Ishikawa (cell line): Measurements from ENCODE around the gene TTC23L.

Experiments used
- CEBPB ChIP-seq: IDR thresholded peaks from 2 replicates; pipeline ENCODE4 v1.6.1; 2012
- CREB1 ChIP-seq: IDR thresholded peaks from 2 replicates; pipeline ENCODE4 v1.6.1; 2012; ENCODE audit warnings: low read depth
- EGR1 ChIP-seq: IDR thresholded peaks from 2 replicates; pipeline ENCODE4 v1.6.1; 2012
- EP300 ChIP-seq: IDR thresholded peaks from 2 replicates; pipeline ENCODE4 v1.6.1; 2012; ENCODE audit warnings: borderline replicate concordance
- FOXM1 ChIP-seq: IDR thresholded peaks from 2 replicates; pipeline ENCODE4 v1.6.1; 2012; ENCODE audit warnings: low read depth, borderline replicate concordance
- NFIC ChIP-seq: IDR thresholded peaks from 2 replicates; pipeline ENCODE4 v1.6.1; 2012
- RAD21 ChIP-seq: IDR thresholded peaks from 2 replicates; pipeline ENCODE4 v1.6.1; 2012; ENCODE audit warnings: low read depth
- TAF1 ChIP-seq: IDR thresholded peaks from 2 replicates; pipeline ENCODE4 v1.6.1; 2012; ENCODE audit warnings: low read depth, mild to moderate bottlenecking
- TCF12 ChIP-seq: IDR thresholded peaks from 2 replicates; pipeline ENCODE4 v1.6.1; 2012; ENCODE audit warnings: low read depth
- TEAD4 ChIP-seq: IDR thresholded peaks from 2 replicates; pipeline ENCODE4 v1.6.1; 2012
- YY1 ChIP-seq: IDR thresholded peaks from 2 replicates; pipeline ENCODE4 v1.6.1; 2012; ENCODE audit warnings: low read depth
- ZBTB7A ChIP-seq: IDR thresholded peaks from 2 replicates; pipeline ENCODE4 v1.6.1; 2012; ENCODE audit warnings: low read depth
- TF ChIP-seq, protein P1 (sequence below): IDR thresholded peaks from 2 replicates; pipeline ENCODE4 v1.6.1; 2012
- TF ChIP-seq, protein P2 (sequence below): IDR thresholded peaks from 2 replicates; pipeline ENCODE4 v1.6.1; 2012; ENCODE audit warnings: low read depth, mild to moderate bottlenecking
- TF ChIP-seq, protein P3 (sequence below): IDR thresholded peaks from 2 replicates; pipeline ENCODE4 v1.6.1; 2012

The TTC23L gene

DNA sequence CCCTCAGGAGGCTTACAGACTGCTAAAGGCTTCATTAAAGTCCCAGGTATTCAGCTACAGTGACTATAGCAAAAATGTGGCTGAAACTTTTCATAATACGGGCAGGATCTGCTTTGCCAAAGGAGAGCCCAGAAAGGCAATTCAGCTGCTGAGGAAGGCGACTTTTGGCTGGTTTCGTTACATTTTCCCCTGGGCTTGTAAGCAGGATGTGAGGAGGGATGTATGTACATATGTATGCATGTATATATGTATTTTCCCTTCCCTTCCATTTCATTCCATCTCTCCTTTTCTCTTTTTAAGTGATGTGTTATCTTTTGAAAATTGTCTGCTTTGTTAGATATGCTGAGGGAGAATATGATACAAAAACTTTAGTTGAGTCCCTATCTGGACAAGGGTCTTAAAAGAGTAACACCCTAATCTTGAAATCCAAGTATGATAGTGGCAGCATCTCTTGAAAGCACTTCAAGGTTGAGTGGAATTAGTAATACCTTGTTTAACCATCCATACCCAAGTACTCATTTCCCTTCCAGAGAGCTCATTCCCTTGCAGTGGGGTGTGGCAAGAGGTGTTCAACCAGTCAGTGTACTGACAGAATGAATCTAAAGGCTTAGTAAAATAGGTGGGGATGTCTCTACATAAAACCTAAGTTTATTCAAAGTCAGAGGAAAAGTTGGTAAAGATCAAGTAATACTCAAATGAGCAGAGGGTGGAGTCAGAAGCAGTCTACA is 47.6 kb downstream of the TTC23L start:
- no peak for TF ChIP-seq TCF12
- TF ChIP-seq EGR1 = no peak
- TF ChIP-seq, protein P1, sequence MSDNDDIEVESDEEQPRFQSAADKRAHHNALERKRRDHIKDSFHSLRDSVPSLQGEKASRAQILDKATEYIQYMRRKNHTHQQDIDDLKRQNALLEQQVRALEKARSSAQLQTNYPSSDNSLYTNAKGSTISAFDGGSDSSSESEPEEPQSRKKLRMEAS = no peak
- no peak for TF ChIP-seq NFIC
- TF ChIP-seq FOXM1 = no peak
- no peak for TF ChIP-seq CEBPB

DNA sequence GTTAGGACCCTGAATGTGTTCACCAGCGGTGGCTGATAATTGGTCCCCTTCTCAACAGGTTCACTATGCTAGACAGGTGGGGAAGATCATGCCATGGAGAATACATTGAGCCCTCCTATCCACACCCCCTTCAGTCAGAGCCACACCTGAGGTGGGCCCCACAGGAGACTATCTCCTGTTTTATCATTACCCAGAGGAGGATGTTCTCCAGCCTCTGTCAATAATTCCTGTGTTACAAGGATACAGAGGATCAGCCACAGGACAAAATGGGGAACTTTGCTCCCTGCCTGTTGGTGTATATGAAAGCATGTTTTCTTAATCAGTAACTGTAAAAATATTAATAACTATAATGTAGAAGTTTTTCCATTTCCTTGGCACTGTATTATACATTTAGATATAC is 50.4 kb downstream of the TTC23L start:
- TF ChIP-seq EGR1 = no peak
- TF ChIP-seq EP300 = no peak
- TF ChIP-seq, protein P1 = no peak
- TF ChIP-seq, protein P2, sequence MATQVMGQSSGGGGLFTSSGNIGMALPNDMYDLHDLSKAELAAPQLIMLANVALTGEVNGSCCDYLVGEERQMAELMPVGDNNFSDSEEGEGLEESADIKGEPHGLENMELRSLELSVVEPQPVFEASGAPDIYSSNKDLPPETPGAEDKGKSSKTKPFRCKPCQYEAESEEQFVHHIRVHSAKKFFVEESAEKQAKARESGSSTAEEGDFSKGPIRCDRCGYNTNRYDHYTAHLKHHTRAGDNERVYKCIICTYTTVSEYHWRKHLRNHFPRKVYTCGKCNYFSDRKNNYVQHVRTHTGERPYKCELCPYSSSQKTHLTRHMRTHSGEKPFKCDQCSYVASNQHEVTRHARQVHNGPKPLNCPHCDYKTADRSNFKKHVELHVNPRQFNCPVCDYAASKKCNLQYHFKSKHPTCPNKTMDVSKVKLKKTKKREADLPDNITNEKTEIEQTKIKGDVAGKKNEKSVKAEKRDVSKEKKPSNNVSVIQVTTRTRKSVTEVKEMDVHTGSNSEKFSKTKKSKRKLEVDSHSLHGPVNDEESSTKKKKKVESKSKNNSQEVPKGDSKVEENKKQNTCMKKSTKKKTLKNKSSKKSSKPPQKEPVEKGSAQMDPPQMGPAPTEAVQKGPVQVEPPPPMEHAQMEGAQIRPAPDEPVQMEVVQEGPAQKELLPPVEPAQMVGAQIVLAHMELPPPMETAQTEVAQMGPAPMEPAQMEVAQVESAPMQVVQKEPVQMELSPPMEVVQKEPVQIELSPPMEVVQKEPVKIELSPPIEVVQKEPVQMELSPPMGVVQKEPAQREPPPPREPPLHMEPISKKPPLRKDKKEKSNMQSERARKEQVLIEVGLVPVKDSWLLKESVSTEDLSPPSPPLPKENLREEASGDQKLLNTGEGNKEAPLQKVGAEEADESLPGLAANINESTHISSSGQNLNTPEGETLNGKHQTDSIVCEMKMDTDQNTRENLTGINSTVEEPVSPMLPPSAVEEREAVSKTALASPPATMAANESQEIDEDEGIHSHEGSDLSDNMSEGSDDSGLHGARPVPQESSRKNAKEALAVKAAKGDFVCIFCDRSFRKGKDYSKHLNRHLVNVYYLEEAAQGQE = no peak
- no peak for TF ChIP-seq TEAD4
- TF ChIP-seq RAD21 = no peak
- TF ChIP-seq CEBPB = no peak
- no peak for TF ChIP-seq CREB1
- no peak for TF ChIP-seq NFIC
- TF ChIP-seq TCF12 = no peak
- TF ChIP-seq, protein P3, sequence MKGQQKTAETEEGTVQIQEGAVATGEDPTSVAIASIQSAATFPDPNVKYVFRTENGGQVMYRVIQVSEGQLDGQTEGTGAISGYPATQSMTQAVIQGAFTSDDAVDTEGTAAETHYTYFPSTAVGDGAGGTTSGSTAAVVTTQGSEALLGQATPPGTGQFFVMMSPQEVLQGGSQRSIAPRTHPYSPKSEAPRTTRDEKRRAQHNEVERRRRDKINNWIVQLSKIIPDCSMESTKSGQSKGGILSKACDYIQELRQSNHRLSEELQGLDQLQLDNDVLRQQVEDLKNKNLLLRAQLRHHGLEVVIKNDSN = no peak
- no peak for TF ChIP-seq FOXM1

DNA sequence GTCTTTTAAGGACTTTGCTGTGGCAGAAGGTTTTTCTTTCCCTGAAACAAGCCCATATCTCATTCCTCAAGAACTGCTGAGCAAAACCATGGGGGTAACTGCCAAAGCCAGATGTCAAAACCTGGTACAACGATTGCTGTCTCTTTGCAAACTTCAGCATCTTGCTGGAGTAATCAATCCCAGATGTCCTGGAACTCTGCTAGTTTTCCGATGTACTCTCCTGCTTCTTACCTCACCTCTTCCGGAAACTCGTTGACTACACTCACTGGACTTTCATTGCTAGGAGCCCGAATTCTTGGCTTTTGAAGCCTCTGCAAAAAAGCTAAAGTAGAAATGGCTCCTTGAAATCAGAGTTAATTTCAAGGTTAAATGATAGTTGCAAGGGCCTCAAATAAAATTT is 53.0 kb downstream of the TTC23L start:
- TF ChIP-seq TAF1 = no peak
- no peak for TF ChIP-seq TCF12
- TF ChIP-seq YY1 = no peak
- TF ChIP-seq, protein P1 = no peak

DNA sequence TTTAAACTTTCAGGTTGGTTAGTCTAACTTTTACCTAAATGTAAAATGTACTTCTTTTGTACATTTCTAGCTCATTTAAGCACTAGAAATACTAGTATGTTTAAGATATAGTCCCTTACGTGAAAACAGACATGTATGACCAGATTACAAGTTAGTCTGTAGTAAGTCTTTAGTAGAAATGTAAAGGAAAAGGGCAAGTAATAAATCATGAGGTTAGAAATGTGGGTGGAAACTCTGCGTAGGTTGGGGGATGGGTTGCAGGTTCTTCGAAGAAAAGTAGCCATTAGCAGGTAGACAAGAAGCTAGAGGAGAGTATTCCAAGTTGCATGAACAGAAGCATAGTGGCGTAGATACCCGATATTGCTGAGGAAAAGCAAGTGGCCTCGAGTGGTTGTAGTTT is 53.5 kb downstream of the TTC23L start:
- TF ChIP-seq ZBTB7A (no peak), EP300 (no peak), FOXM1 (no peak), NFIC (no peak), TEAD4 (no peak), TAF1 (no peak), CEBPB (no peak), YY1 (no peak), EGR1 (no peak)
- TF ChIP-seq, protein P3 = no peak
- TF ChIP-seq, protein P1 = no peak
- TF ChIP-seq, protein P2 = no peak

DNA sequence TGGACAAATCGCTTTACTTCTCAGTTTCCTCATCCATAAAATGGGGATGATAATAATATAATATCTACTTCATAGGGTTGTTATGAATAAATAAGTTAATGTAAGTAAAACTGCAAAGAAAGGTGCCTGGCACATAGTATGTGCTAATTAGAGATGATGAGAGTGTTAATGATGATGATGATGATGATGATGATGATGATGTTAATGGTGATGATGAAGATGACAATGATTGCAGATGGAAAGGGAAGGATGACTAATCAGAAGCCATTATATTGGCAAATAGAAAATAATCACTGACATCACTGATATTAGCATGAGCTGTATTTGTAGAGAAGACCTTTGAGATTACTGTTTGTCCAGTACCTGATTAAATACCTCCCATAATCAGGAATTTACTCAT is 55.8 kb downstream of the TTC23L start:
- TF ChIP-seq, protein P1 = no peak
- no peak for TF ChIP-seq FOXM1
- TF ChIP-seq TCF12 = no peak
- no peak for TF ChIP-seq TEAD4
- no peak for TF ChIP-seq RAD21
- no peak for TF ChIP-seq EGR1
- no peak for TF ChIP-seq EP300
- no peak for TF ChIP-seq YY1
- TF ChIP-seq, protein P2 = no peak
- TF ChIP-seq TAF1 = no peak
- no peak for TF ChIP-seq CREB1
- TF ChIP-seq, protein P3 = no peak
- TF ChIP-seq NFIC = no peak
- TF ChIP-seq ZBTB7A = no peak
- TF ChIP-seq CEBPB = no peak
